Prostate gland (tissue), 2 donors: ENCODE measurements around the gene PEX16. TPM values are rescaled to one million over a fixed set of nuclear protein-coding genes. Genes with fewer than 3 reads are reported as not detected.
"Not testable (repeated sequence)": the region's sequence is repeated elsewhere in the genome, so short reads cannot be mapped to it uniquely, and the experiment has no call there.

ENCODE experiments used
- DNase-seq: peaks from one replicate; pipeline ENCODE4 v3.0.0-alpha.2; 2019; ENCODE audit warnings: low spot score
- H3K27ac ChIP-seq, 2 donors: fragments of 200-600 bp; sonication (generic); 2 replicates each; pipeline ENCODE4 v1.5.1; 2017 to 2019
- H3K27me3 ChIP-seq: fragments of 200-600 bp; sonication (generic); replicated peaks from 2 replicates; pipeline ENCODE4 v1.5.1; 2019; ENCODE audit not compliant: insufficient read depth
- H3K36me3 ChIP-seq, 2 donors: fragments of 200-600 bp; sonication (generic); 1 replicate in 1 of 2; 2 replicates in 1 of 2; pipeline versions ENCODE4 v1.5.1 to v1.8.1; 2017 to 2019
- H3K4me1 ChIP-seq: fragments of 200-600 bp; sonication (generic); replicated peaks from 2 replicates; pipeline ENCODE4 v1.5.1; 2019
- H3K4me3 ChIP-seq, 2 donors: fragments of 200-600 bp; sonication (generic); 2 replicates each; pipeline ENCODE4 v1.5.1; 2017 to 2019
- H3K9me3 ChIP-seq: fragments of 200-600 bp; sonication (generic); 2 replicates; pipeline ENCODE4 v1.5.1; 2017
- POLR2A ChIP-seq: fragments of 450-650 bp; IDR thresholded peaks from one replicate; pipeline ENCODE4 v1.6.1; 2016; ENCODE audit warnings: antibody characterized with exemption, mild to moderate bottlenecking
- POLR2AphosphoS5 ChIP-seq: sonication (generic); formaldehyde crosslinking; IDR thresholded peaks from one replicate; pipeline ENCODE4 v1.6.1; 2017; ENCODE audit warnings: antibody characterized with exemption
- WGBS: methylation state at CpG from one replicate; pipeline ENCODE4 v1.1.5; 2018; 5-methylcytosine and 5-hydroxymethylcytosine counted together
- intact Hi-C: fragments of 100-400 bp; cut with DNase I; formaldehyde crosslinking; loops from one replicate; pipeline ENCODE4 v1.14.2; 2022
- total RNA-seq, 2 donors: library from RNA; depleted of rRNA; stranded (reverse); fragments of >200 nt; gene quantifications; one replicate each; pipeline ENCODE4 v1.1.0, GENCODE V29; 2016
- TF ChIP-seq, protein P1 (sequence below), 4 experiments: fragments of 200-600 bp in 2 of 4; fragments of 450-650 bp in 2 of 4; sonication (generic) in 2 of 4; IDR thresholded peaks; 1 replicate in 3 of 4; 2 replicates in 1 of 4; pipeline ENCODE4 v1.5.1; 2016 to 2019; ENCODE audit warnings: antibody characterized with exemption in 4 of 4, mild to moderate bottlenecking in 2 of 4, moderate library complexity in 2 of 4

The PEX16 gene
- total RNA-seq, 2 donors from 2014 or later = 31.8 to 35.4 TPM

DNA sequence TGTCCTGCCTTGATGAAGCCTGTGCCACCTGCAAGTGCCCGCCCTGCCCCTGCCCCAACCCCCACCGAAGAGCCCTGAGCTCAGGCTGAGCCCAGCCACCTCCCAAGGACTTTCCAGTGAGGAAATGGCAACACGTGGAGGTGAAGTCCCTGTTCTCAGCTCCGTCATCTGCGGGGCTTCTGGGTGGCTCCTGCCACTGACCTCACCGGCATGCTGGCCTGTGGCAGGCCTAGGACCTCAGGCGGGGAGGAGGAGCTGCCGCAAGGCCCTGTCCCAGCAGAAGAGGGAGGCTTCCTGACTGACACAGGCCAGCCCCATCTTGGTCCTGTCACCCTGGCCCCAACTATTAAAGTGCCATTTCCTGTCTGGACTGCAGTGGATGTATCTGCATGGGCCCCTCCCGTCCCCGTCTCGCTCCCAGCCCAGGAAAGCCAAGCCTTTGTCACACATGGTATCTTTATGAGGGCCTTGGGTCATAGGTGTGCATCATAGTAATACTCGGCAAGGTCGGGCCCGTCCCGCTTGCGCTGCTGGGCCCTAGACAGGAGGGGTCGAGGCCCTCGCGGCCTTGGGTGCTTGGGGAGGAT is 11.5 kb downstream of the PEX16 start:
- DNase-seq = no peak
- intact Hi-C loops = no loop called here
- H3K4me1 ChIP-seq = no peaks in the 10 kb centered on the region
- no peaks in the 10 kb centered on the region for H3K9me3 ChIP-seq
- H3K4me3 ChIP-seq = no peak overlapping the region
- TF ChIP-seq POLR2AphosphoS5 (no peak), POLR2A (no peak)
- TF ChIP-seq, protein P1, sequence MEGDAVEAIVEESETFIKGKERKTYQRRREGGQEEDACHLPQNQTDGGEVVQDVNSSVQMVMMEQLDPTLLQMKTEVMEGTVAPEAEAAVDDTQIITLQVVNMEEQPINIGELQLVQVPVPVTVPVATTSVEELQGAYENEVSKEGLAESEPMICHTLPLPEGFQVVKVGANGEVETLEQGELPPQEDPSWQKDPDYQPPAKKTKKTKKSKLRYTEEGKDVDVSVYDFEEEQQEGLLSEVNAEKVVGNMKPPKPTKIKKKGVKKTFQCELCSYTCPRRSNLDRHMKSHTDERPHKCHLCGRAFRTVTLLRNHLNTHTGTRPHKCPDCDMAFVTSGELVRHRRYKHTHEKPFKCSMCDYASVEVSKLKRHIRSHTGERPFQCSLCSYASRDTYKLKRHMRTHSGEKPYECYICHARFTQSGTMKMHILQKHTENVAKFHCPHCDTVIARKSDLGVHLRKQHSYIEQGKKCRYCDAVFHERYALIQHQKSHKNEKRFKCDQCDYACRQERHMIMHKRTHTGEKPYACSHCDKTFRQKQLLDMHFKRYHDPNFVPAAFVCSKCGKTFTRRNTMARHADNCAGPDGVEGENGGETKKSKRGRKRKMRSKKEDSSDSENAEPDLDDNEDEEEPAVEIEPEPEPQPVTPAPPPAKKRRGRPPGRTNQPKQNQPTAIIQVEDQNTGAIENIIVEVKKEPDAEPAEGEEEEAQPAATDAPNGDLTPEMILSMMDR (IDR thresholded peaks at IDR 0.05) = no peak
- H3K27ac ChIP-seq = no peak overlapping the region
- H3K36me3 ChIP-seq = peaks cover 2 to 7% of the 10 kb centered on the region in 2 donors
- H3K27me3 ChIP-seq = no peaks in the 10 kb centered on the region
- 81% methylated on average over 18 of the region's 19 CpGs for WGBS

- H3K27me3 ChIP-seq, H3K4me3 ChIP-seq, DNase-seq, intact Hi-C loops, H3K9me3 ChIP-seq, H3K36me3 ChIP-seq, H3K4me1 ChIP-seq, H3K27ac ChIP-seq: not testable (repeated sequence)
- WGBS = 72% methylated on average over 6 of the region's 6 CpGs
Measured at GRCh38 chr11:45905576-45905975, 12.1 kb downstream of the PEX16 start.

- Histone ChIP-seq H3K27me3 (no peaks in the 10 kb centered on the region), H3K4me1 (peaks cover 5% of the 10 kb centered on the region), H3K36me3 (no peaks in the 10 kb centered on the region), H3K27ac (no peak overlapping the region), H3K9me3 (no peaks in the 10 kb centered on the region), H3K4me3 (no peak overlapping the region)
- intact Hi-C loops = no loop called here
- TF ChIP-seq POLR2AphosphoS5 = no peak
- TF ChIP-seq, protein P1 (IDR thresholded peaks at IDR 0.05) = no peak
- TF ChIP-seq POLR2A = no peak
- WGBS = 92% methylated on average over 18 of the region's 19 CpGs
- DNase-seq = no peak
Measured at GRCh38 chr11:45905095-45905494, 12.6 kb downstream of the PEX16 start.

DNA sequence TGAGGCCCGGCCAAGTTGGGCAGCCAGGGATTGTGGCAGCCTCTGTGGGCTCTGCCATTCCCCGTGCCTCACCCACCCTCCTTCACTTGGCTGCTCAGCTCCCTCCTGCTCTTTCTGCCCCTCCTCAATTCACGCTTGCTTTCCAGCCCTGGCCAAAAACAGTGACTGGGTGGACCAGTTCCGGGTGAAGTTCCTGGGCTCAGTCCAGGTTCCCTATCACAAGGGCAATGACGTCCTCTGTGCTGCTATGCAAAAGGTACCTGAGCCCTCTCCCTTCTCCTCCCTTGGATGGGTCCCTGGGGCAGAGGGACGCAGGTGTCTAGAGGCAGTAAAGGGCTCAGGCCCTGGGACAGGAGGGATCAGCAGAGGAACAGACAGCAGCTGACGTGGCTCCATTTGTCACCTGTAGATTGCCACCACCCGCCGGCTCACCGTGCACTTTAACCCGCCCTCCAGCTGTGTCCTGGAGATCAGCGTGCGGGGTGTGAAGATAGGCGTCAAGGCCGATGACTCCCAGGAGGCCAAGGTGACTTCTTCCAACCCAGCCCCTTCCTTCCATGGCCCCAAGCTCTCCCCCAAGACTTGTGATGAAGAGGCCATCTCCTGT is 13.3 kb downstream of the PEX16 start:
- TF ChIP-seq POLR2AphosphoS5 (no peak), POLR2A (no peak)
- TF ChIP-seq, protein P1 (IDR thresholded peaks at IDR 0.05) = no peak
- no peak for DNase-seq
- Histone ChIP-seq H3K36me3 (no peaks in the 10 kb centered on the region), H3K27ac (no peak overlapping the region), H3K27me3 (no peaks in the 10 kb centered on the region), H3K9me3 (no peaks in the 10 kb centered on the region), H3K4me3 (no peak overlapping the region), H3K4me1 (peaks cover 5% of the 10 kb centered on the region)
- WGBS = 70% methylated on average over 14 of the region's 15 CpGs
- intact Hi-C loops = no loop called here

DNA sequence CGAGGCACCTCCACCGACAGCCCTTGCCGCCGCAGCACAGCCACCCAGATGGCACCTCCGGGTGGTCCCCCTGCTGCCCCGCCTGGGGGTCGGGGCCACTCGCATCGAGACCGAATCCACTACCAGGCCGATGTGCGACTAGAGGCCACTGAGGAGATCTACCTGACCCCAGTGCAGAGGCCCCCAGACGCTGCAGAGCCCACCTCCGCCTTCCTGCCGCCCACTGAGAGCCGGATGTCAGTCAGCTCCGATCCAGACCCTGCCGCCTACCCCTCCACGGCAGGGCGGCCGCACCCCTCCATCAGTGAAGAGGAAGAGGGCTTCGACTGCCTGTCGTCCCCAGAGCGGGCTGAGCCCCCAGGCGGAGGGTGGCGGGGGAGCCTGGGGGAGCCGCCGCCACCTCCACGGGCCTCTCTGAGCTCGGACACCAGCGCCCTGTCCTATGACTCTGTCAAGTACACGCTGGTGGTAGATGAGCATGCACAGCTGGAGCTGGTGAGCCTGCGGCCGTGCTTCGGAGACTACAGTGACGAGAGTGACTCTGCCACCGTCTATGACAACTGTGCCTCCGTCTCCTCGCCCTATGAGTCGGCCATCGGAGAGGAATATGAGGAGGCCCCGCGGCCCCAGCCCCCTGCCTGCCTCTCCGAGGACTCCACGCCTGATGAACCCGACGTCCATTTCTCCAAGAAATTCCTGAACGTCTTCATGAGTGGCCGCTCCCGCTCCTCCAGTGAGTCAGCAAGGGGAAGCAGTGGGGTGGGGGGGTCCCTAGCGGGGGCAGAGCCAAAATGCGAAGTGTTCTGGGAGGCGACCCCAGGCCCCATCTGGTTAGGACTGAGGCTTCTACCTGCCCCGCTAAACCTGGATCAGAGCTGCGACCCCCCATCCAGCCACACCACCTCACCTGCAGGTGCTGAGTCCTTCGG is 15.0 kb downstream of the PEX16 start:
- no peak for TF ChIP-seq POLR2A
- TF ChIP-seq, protein P1 (IDR thresholded peaks at IDR 0.05) = no peak
- Histone ChIP-seq H3K4me3 (no peak overlapping the region), H3K27me3 (no peaks in the 10 kb centered on the region), H3K27ac (no peak overlapping the region), H3K4me1 (peaks cover 5% of the 10 kb centered on the region), H3K9me3 (no peaks in the 10 kb centered on the region), H3K36me3 (no peaks in the 10 kb centered on the region)
- WGBS = 92% methylated on average over 51 of the region's 56 CpGs
- intact Hi-C loops = no loop called here
- no peak for DNase-seq
